Neural progenitor cell (in vitro differentiated cells): ENCODE results near the gene TASP1.

Experiments
- CTCF ChIP-seq: fragments of 200-600 bp; sonication (generic); IDR thresholded peaks from 2 replicates; pipeline ENCODE4 v1.5.1; 2017; ENCODE audit warnings: antibody characterized with exemption, mild to moderate bottlenecking
- EZH2 ChIP-seq: fragments of 200-600 bp; sonication (generic); IDR thresholded peaks from 2 replicates; pipeline ENCODE4 v1.6.1; 2017; ENCODE audit warnings: antibody characterized with exemption, mild to moderate bottlenecking, moderate library complexity

DNA sequence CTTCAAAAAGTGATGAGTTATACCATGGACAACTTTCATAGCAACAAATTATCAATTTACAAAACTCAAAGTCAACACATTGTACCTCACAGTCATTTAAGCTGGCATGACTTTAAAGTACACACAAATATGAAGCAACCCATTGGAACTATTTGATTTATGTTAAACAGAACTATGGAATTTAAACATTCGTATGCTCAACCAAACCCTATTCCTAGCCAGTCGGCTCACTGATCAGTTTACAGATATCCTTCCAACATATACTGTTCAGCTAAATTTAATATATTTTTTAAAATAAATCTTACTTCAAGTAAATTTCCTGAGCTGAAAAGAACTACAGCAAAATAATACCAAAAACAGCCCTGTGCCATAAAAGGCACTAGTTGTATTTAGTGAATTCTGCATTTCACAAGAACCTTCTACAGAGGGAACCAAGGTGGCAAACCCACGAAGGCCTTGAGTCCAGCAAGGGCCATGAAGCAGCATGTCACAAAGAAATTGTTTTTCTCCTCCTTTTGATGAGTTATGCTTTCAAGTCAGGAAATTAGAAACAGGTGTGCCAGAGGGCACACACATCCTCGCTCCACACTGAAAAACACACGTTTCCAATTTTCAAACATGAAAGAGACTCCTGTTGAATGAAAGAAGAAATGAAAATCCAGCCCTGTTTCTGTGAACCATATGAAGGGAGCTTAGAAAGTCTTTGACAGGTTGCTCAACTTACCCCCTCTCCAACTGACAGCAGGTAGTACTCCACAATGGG lies 122.8 kb downstream of the TASP1 start:
- TF ChIP-seq CTCF (no peak), EZH2 (no peak)
